Astrocyte (in vitro differentiated cells and primary cell): Measurements from ENCODE around the gene EDDM13.
"Not testable (repeated sequence)": the region's sequence is repeated elsewhere in the genome, so short reads cannot be mapped to it uniquely, and the experiment has no call there.

Experiments
- EZH2 ChIP-seq: IDR thresholded peaks from 2 replicates; pipeline ENCODE4 v1.6.1; 2012; ENCODE audit warnings: mild to moderate bottlenecking, low read length, inconsistent platforms; ENCODE audit not compliant: insufficient read depth
- TF ChIP-seq, protein P1 (sequence below): IDR thresholded peaks from 2 replicates; pipeline ENCODE4 v1.5.1; 2011; ENCODE audit warnings: low read depth, mild to moderate bottlenecking, inconsistent platforms, low read length, moderate library complexity; ENCODE audit not compliant: insufficient read depth

DNA sequence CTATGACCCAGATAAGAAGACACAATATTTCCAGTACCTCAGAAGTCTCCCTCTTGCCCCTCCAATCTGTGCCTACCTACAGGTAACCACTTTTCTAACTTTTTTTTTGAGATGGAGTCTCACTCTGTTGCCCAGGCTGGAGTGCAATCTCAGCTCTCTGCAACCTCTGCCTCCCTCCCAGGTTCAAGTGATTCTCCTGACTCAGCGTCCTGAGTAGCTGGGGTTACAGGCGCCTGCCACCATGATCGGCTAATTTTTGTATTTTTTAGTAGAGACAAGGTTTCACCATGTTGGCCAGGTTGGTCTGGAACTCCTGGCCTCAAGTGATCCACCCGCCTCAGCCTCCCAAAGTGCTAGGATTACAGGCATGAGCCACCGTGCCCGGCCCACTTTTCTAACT lies 10.6 kb upstream of the EDDM13 start:
- TF ChIP-seq, protein P1, sequence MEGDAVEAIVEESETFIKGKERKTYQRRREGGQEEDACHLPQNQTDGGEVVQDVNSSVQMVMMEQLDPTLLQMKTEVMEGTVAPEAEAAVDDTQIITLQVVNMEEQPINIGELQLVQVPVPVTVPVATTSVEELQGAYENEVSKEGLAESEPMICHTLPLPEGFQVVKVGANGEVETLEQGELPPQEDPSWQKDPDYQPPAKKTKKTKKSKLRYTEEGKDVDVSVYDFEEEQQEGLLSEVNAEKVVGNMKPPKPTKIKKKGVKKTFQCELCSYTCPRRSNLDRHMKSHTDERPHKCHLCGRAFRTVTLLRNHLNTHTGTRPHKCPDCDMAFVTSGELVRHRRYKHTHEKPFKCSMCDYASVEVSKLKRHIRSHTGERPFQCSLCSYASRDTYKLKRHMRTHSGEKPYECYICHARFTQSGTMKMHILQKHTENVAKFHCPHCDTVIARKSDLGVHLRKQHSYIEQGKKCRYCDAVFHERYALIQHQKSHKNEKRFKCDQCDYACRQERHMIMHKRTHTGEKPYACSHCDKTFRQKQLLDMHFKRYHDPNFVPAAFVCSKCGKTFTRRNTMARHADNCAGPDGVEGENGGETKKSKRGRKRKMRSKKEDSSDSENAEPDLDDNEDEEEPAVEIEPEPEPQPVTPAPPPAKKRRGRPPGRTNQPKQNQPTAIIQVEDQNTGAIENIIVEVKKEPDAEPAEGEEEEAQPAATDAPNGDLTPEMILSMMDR: not testable (repeated sequence)
- not testable (repeated sequence) for TF ChIP-seq EZH2
